K562 (cell line): Measurements from ENCODE around the gene TBCCD1. TPM values are rescaled to one million over a fixed set of nuclear protein-coding genes. Genes with fewer than 3 reads are reported as not detected.

ENCODE experiments used
- CTBP1 ChIP-seq: fragments of 450-650 bp; IDR thresholded peaks from 2 replicates; pipeline ENCODE4 v1.6.1; 2016; ENCODE audit warnings: borderline replicate concordance
- FIP1L1 ChIP-seq: fragments of 200-400 bp; formaldehyde crosslinking; IDR thresholded peaks from 2 replicates; pipeline ENCODE4 v1.6.1; 2018; ENCODE audit warnings: mild to moderate bottlenecking, low read depth, low read length; ENCODE audit not compliant: poor library complexity, severe bottlenecking
- HES1 ChIP-seq: fragments of 450-650 bp; IDR thresholded peaks from 2 replicates; pipeline ENCODE4 v1.6.1; 2016; ENCODE audit warnings: low read depth, mild to moderate bottlenecking, moderate library complexity
- MEIS2 ChIP-seq: fragments of 450-650 bp; IDR thresholded peaks from 2 replicates; pipeline ENCODE4 v1.6.1; 2014; ENCODE audit warnings: mild to moderate bottlenecking; ENCODE audit not compliant: partially characterized antibody
- RBM34 ChIP-seq: fragments of 200-400 bp; formaldehyde crosslinking; IDR thresholded peaks from 2 replicates; pipeline ENCODE4 v1.6.1; 2018; ENCODE audit warnings: low read length, borderline replicate concordance; ENCODE audit not compliant: insufficient read depth
- RNF219 ChIP-seq: fragments of 250-450 bp; sonication (Bioruptor Pico); IDR thresholded peaks from 2 replicates; pipeline ENCODE4 v1.5.0; 2022; ENCODE audit warnings: mild to moderate bottlenecking
- SAFB2 ChIP-seq: fragments of 200-400 bp; formaldehyde crosslinking; IDR thresholded peaks from 2 replicates; pipeline ENCODE4 v1.6.1; 2018; ENCODE audit warnings: borderline replicate concordance, low read length, low read depth, moderate library complexity; ENCODE audit not compliant: severe bottlenecking
- SMARCB1 ChIP-seq: IDR thresholded peaks from 2 replicates; pipeline ENCODE4 v1.6.1; 2011; ENCODE audit warnings: improper control_type of control experiment, low read depth; ENCODE audit not compliant: insufficient read length
- SREBF1 ChIP-seq: fragments of 150-350 bp; IDR thresholded peaks from 2 replicates; pipeline ENCODE4 v1.6.1; 2014; ENCODE audit warnings: antibody characterized with exemption, low read depth, low read length, borderline replicate concordance
- TCF7L2 ChIP-seq: fragments of 150-350 bp; IDR thresholded peaks from 2 replicates; pipeline ENCODE4 v1.6.1; 2016; ENCODE audit warnings: low read depth, mild to moderate bottlenecking, low read length, moderate library complexity
- TFAP4 ChIP-seq: sonication (generic); formaldehyde crosslinking; IDR thresholded peaks from 2 replicates; pipeline ENCODE4 v1.8.0; 2022; ENCODE audit warnings: missing genetic modification reagents, mild to moderate bottlenecking, moderate library complexity, borderline replicate concordance
- WHSC1 ChIP-seq: IDR thresholded peaks from one replicate; pipeline ENCODE4 v1.6.1; 2012; ENCODE audit warnings: low read length, control low read depth, inconsistent platforms
- YY1 ChIP-seq, 3 experiments: IDR thresholded peaks; 2 replicates each; pipeline ENCODE4 v1.6.1; 2011; ENCODE audit warnings: low read length in 2 of 3, mild to moderate bottlenecking in 2 of 3, moderate library complexity in 2 of 3, borderline replicate concordance in 1 of 3, control low read depth in 1 of 3, low read depth in 1 of 3; ENCODE audit not compliant: insufficient read depth in 3 of 3, insufficient replicate concordance in 2 of 3, control insufficient read depth in 1 of 3, insufficient read length in 1 of 3; ENCODE audit errors: extremely low read depth in 1 of 3
- ZBTB12 ChIP-seq: fragments of 250-450 bp; sonication (Bioruptor Pico); IDR thresholded peaks from 2 replicates; pipeline ENCODE4 v1.4.0; 2020
- ZBTB34 ChIP-seq: fragments of 250-450 bp; sonication (Bioruptor Pico); IDR thresholded peaks from 2 replicates; pipeline ENCODE4 v1.8.0; 2021; ENCODE audit warnings: mild to moderate bottlenecking, moderate library complexity
- ZFPM2 ChIP-seq: fragments of 250-450 bp; sonication (Bioruptor Pico); IDR thresholded peaks from 2 replicates; pipeline ENCODE4 v1.5.1; 2022; ENCODE audit warnings: mild to moderate bottlenecking
- ZNF143 ChIP-seq: sonication (generic); formaldehyde crosslinking; IDR thresholded peaks from 2 replicates; pipeline ENCODE4 v1.9.0; 2022; ENCODE audit warnings: mild to moderate bottlenecking, missing genetic modification reagents
- ZNF197 ChIP-seq: fragments of 200-800 bp; sonication (Bioruptor generic); IDR thresholded peaks from 2 replicates; pipeline ENCODE4 v1.6.1; 2016; ENCODE audit warnings: low read depth, missing genetic modification characterization, missing compliant biosample characterization
- polyA plus RNA-seq, 8 experiments: library from polyadenylated mRNA; depleted of rRNA in 4 of 8; stranded (reverse) in 5 of 8; unstranded in 3 of 8; fragments of >200 nt; fragmentation: Nextera tagmentation in 2 of 8; fragmentation: Illumina TruSeq in 1 of 8; extraction: Ambion mirVana in 2 of 8; extraction: Trizol in 1 of 8; gene quantifications; 2 replicates each; pipeline versions ENCODE4 v1.2.1 to v1.2.3, GENCODE V29; 2011 to 2014; ENCODE audit warnings: inconsistent platforms in 1 of 8, missing spikeins in 1 of 8
- total RNA-seq, 7 experiments: library from RNA; depleted of rRNA in 6 of 7; stranded (reverse); fragments of >200 nt in 6 of 7; fragmentation: Illumina TruSeq in 2 of 7; extraction: Trizol in 2 of 7; gene quantifications; 2 replicates each; pipeline versions ENCODE4 v1.2.1 to v1.2.3, GENCODE V29; 2011 to 2021; ENCODE audit warnings: low replicate concordance in 1 of 7

TBCCD1 gene
- total and polyA plus RNA-seq, 9 of the 15 experiments (the other 6 are each of a cell fraction or from before 2014, with no cell fraction given), result 17.7 to 31.1 (median 21.2) TPM

GRCh38 chr3:186567072-186567921 lies at the start of gene TBCCD1 (continued):
- TF ChIP-seq HES1, result no peak
- TF ChIP-seq TFAP4 (CRISPR knock-in tag), result peak; percentile 58
- TF ChIP-seq TCF7L2, result no peak
- no peak for TF ChIP-seq RBM34
- no peak for TF ChIP-seq SREBF1
- no peak for TF ChIP-seq ZNF143 (CRISPR knock-in tag)
- no peak for TF ChIP-seq RNF219 (CRISPR knock-in tag)
- TF ChIP-seq CTBP1, result peak; percentile 99
- no peak for TF ChIP-seq FIP1L1
- no peak for TF ChIP-seq SAFB2
- TF ChIP-seq ZFPM2 (CRISPR knock-in tag), result no peak
- no peak for TF ChIP-seq SMARCB1
- TF ChIP-seq ZNF197 (CRISPR knock-in tag), result no peak
- no peak for TF ChIP-seq ZBTB34 (CRISPR knock-in tag)
- TF ChIP-seq WHSC1, result no peak
- TF ChIP-seq ZBTB12 (CRISPR knock-in tag), result no peak
- TF ChIP-seq YY1 (IDR thresholded peaks at IDR 0.05; ENCODE audit: borderline replicate concordance in 1 of 3, control insufficient read depth in 1 of 3, extremely low read depth in 1 of 3, insufficient read depth in 3 of 3, insufficient read length in 1 of 3, insufficient replicate concordance in 2 of 3, low read depth in 1 of 3, low read length in 2 of 3), result peak in 2 of 3 experiments; percentile 76 to 79
- TF ChIP-seq MEIS2, result peak; percentile 88
